HTERT RPE-1 (cell line): Measurements from ENCODE around the gene WNT7B.

Experiments
- in situ Hi-C: fragments of 300-500 bp; cut with MboI; formaldehyde crosslinking; loops from 4 replicates; pipeline ENCODE4 v1.14.3; 2020; ENCODE audit warnings: low sequenced_read_pairs

WNT7B gene

DNA sequence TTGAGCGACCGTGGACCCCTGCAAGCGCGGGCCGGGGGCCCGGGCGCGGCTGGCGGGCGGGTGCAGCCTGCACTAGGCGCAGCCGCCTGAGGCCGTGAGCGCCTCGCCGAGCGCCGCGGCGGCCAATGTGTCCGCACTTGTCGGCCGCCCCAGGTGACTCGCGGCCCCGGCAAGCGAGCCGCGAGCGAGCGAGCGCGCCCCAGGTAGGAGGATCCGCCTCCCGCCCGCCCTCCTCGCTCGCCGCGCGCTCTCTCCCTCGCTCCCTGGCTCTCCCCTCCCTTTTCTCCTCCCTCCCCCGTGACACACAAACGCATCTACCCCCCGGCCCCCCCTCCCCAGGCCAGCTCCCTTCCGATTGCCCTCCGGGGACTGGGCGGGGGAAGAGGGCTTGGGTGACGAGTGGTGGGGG lies at the start of gene WNT7B:
WNT7B (minus strand) TSS at position 160 of the 409 bp plus-strand sequence. CDS start 408 bp downstream, outside the sequence.
- in situ Hi-C loops: no loop called here

DNA sequence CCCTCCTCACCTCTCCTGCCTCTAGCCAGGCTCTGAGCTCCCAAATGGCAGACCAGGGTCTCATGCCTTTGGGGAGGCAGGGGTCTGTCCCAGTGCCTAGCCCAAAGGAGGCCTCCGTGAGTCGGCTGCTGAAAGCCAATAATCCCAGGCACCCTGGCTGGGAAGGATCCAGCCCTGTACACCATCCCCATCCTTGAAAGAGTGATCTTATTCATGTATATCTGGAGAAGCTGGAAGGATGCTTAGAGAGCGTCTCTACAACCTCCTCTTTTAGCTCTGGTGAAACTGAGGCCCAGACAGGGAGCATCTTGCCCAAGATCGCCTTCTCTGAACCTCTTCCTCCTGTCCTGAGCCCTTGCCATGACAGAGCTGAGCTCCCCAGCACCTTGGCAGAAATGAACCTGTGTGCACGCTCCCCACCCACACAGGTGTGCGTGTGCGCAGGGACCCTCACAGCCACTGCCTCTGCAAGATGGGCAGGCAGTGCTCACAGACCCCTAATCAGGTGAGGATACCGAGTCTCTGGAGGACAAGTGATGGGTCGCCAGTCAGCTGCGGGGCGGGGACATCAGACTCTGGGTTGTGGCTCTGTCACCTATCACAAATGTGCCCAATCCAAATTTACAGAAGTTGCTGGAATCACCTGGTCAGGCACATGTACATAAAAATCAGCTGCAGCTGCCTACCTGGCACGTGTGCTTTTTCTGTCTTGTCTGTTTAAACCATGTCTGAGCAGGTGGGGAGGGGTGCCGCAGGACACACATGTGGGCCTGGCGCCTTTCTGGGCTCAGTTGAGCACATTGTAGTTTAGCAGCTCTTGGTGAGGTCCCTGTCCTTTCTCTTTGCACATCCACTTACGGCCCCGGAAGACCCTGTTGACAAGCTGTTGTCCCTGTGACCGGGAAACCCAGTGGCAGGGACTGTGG lies 49.3 kb upstream of the WNT7B start:
- in situ Hi-C loops: no loop called here

DNA sequence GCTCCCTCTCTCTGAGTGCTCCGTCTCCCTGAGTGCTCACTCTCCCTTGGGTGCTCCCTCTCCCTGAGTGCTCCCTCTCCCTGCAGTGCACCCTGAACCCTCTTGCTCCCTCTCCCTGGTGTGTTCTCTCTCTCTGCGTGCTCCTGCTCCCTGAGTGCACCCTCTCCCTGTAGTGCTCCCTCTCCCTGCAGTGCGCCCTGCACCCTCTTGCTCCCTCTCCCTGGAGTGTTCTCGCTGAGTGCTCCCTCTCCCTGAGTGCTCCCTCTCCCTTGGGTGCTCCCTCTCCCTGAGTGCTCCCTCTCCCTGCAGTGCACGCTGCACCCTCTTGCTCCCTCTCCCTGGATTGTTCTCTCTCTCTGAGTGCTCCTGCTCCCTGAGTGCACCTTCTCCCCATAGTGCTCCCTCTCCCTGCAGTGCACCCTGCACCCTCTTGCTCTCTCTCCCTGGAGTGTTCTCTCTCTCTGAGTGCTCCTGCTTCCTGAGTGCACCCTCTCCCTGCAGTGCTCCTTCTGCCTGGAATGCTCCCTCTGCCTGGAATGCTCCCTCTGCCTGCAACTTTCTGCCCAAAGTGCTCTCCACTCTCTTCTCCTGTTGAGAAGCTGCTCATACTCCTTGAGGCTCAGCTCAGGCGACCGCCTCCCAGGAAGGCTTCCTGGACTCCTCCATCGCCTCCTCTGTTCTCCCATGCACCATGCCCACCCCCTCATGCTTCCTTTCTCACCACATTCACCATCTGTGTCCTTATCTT lies 48.4 kb upstream of the WNT7B start:
- in situ Hi-C loops: no loop called here

DNA sequence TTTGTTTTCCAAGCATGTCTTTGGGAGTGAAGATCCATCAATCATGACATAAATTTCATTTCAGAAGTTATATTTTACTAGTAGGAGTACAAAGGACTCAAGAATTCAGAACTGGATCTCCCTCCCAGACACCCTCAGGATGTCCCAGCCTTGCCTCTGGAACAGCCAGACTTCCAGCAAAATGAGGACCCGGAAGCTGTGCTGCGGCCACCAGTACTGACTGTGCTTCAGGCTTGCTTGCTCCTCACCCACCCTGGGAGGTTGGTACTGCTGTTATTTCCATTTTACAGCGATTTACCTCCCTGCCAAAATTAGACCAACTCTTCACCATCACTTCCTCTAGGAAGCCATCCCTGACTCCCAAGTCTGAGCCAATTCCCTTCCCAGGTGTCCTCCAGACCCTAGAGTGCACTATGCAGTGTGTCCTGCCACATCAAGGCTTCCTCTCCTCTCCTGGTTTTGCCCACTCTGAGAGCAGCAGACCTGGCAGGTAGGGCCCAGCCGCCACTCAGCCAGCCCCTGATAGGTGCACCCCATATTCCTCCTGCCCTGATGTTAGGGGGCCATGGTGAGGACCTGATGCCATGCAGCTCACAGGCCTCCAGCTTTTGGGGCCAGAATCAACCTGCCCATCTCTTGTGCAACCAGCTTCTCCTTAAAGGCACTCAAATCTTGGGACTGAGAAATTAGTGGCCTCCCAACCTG lies 47.3 kb upstream of the WNT7B start:
- in situ Hi-C loops: no loop called here

DNA sequence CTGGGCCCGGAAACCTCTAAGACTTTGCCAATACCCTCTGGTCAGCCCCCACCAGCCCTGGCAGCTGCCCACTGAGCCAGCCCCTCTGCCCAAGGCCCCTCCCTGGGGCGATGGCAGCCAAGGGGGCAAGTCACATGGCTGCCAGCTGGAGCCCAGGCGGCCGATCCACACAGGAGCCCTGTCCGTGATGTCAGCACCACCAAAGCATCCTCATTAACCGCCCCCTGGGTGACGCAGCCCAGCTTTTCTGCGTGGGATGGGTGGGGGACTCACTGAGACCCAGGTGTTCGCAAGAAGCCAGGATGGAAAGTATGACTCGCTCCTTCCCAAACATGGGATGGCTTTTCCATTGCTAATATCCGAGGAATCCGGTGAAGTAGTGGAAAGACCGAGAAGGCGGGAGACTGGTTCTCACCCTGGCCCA lies 46.6 kb upstream of the WNT7B start:
- in situ Hi-C loops: no loop called here

DNA sequence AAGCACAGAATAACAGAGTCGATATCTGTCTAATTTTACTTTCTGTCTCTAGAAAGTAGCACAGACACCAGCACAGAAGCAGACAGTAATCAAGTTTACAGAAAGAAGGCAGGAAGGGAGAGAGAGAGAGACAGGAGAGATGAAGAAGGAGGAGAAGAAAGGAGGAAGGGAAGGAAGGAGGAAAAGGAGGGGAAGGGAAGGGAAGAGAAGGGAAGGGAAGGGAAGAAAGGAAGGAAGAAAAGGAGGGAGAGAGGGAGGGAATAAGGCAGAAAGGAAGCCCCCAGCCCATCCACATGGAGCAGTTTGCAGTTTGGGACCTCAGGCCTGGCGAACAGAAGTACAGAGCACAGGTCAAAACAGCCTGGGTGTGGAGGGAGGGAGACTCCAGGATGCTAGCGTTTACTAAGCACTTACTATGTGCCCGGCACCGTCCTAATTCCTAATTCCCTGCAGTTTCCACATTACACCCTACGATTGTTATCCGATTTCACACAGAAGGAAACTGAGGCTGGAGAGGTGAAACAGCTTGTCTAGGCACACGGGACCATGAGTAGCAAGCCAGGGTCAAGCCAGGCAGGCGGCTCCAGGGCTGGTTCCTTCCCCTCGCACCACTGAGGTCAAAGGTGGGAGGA lies 46.0 kb upstream of the WNT7B start:
- in situ Hi-C loops: no loop called here

DNA sequence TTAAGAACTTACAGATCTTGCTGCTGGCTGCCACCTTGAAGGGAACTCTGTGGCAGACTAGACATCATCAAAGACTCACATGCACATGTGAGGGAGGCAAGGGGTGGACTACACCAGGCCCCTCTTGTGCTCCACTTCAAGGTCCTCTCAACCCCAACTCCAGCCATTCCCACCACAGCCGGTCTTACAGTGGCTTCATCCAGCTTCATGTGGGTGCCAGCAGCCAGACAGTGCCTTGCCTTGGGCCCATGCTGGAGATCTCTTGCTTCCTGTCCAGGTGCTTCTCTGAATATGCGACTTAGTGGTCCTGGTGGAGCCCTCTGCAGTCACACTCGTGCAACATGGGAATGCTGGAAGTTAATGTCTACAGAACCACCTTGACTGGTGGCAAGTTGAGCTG lies 44.6 kb upstream of the WNT7B start:
- in situ Hi-C loops: no loop called here

DNA sequence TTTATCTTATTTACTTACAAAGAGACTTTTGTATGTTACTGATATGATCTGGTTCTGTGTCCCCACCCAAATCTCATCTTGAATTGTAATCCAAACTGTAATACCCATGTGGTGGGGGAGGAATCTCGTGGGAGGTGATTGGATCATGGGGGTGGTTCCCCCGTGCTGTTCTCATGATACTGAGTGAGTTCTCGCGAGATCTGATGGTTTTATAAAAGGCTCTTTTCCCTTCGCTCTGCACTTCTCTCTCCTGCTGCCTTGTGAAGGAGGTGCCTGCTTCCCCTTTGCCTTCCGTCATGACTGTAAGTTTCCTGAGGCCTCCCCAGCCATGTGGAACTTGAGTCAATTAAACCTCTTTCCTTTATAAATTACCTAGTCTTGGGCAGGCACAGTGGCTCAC lies 42.4 kb upstream of the WNT7B start:
- in situ Hi-C loops: no loop called here

DNA sequence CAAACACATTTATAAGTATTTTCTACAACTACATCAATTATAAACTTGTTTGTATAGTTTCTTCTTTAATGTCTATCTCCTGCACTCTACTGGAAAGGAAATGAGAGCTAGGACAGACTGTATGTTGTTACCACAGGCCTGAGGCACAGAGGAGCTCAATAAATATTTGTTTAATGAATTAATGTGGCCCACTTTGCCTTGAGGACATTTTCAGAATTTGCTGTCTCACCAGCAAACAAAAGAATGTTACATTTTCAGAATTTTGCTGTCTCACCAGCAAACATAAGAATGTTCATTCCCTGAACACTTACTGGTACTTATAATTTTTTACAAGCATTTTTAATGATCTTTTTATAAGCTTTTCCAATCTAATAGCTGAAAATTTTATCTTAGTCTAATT lies 41.9 kb upstream of the WNT7B start:
- in situ Hi-C loops: no loop called here

DNA sequence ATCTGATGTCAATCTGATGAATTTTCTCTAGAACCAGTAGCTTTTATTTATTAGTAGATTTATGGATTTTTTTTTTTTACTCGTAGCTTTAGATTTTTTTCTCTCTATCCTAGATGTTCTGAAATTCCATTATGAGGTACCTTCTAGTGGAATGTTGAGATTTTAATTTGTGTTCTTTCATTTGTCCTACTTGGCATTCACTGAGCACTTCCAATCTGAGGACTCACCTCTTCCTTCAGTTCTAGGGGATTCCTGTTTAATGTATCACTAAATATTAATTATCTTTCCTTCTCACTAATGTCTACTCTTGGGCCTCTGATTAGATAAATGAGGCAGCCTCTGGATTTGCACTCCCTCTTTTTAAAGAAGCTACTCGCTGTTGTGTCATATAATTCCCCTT lies 40.2 kb upstream of the WNT7B start:
- in situ Hi-C loops: no loop called here

DNA sequence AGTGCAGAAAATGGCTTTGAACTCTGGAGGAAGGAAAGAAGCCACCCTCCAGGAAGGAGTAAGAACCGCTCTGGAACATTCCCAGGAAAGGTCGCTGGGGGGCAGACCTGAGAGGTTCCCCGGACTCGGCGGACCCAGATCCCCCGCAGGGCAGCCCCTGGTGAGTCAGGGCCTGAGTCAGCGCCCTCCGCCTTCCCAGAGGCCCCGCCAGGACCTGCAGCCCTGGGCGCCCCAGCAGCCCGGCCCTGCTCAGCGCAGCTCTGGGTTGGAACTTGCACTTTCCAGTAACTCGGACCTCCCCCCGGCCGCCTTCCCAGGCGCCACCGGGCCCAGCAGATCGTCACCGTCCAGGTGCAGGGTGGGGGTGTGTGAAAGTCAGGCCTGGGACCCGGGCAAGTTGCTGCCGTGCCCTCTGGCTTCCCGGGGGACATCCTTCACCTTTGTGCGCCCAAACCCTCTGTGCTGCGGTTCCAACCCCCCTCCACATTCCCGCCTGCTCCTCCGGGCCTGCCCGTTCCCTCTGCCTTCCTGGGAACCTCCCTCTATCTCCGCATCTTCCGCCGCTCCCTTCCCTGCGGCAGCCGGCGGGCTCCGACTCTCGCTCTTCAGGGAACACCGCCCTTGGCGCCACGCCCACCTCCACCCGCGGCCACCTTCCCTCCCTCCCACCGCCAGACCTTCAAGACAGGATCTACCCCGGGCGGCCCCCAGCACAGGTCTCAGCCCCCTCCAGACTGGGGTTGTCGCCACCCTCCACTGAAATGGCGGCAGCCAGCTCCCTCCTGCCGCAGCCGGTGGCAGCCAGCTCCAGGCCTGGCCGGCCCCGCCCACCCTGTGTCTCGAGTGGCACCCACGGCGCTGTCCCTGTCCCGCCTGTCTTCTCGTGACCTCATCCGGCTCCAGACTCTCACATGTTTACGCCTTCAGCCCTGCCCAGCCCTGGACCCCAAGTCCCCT lies 36.8 kb upstream of the WNT7B start:
- in situ Hi-C loops: no loop called here

DNA sequence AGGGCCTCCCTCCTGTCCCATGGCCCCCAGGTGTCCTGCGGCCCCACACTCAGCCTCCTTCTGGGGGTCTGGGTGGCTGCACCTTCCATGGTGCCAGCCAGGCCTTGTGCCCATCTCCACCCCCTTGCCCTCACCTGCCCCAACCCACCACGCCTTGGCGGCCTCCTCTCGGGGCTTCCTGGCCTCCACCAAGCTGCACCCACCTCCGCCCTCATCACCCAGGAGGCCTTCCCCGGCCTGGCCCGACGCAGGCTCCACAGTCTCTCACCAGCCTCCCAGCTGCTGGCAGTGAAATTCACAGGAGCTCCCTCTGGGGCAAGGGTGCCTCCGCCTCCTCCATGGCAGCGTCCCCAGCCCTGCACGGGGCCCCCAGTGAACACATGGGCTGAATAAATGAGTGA lies 35.9 kb upstream of the WNT7B start:
- in situ Hi-C loops: no loop called here

DNA sequence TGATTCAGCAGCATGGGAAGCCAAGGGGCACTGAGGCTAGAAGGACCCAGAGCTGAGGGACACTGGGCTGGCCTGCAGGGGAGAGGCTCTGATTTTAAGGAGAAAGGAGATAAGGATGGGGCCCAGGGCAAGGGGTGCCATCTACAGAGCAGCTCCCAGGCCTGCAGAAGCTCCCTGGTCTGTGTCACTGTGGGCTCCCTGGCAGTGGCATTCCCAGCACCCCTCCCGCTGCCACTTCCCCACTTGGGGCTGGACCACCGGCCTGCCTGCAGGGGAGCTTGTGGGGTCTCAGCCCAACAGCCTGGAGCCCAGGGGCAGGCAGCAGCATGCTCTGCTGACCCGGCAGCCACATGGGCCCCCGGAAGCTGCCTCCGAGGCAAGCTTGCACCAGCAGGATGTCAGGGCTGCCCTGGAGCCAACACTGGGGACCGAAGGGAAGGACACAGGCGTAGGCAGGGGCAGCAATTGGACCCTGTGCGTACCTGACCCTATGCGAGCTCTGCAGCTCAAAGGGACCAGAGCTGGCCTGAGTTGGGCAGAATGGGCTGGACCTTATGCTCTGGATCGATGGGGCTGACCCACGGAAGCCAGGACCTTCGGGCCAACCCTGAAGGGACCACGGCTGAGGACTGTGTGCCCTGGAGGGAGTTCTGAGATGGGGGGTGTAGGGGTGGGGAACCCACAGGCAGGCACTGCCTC lies 35.4 kb upstream of the WNT7B start:
- in situ Hi-C loops: no loop called here

DNA sequence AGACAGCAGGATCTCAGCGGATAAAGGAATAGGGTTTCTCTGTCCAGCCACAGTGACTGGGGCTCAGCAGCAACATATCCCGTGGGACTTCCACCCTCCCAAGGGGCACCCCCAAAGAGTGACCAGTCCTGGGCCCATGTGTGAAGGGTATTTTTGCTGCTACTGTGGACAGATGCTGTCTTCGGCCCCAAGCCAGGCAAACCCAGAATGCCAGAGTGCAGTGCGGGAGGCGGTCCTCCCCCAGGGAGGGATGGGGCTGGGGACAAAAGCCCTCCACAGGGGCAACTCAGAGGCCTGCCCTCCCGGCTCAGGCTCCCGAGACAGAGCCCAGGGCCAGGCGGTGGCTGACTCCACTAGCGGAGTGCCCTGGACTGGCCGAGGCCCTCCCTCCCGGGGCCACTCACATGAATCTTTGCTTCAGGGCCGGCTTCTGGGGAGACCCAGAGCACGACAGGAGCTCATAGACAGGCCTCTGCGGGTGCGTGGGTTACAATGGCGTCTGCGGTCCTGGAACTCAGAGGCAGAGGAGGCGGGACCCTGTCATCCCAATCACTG lies 34.7 kb upstream of the WNT7B start:
- in situ Hi-C loops: no loop called here

DNA sequence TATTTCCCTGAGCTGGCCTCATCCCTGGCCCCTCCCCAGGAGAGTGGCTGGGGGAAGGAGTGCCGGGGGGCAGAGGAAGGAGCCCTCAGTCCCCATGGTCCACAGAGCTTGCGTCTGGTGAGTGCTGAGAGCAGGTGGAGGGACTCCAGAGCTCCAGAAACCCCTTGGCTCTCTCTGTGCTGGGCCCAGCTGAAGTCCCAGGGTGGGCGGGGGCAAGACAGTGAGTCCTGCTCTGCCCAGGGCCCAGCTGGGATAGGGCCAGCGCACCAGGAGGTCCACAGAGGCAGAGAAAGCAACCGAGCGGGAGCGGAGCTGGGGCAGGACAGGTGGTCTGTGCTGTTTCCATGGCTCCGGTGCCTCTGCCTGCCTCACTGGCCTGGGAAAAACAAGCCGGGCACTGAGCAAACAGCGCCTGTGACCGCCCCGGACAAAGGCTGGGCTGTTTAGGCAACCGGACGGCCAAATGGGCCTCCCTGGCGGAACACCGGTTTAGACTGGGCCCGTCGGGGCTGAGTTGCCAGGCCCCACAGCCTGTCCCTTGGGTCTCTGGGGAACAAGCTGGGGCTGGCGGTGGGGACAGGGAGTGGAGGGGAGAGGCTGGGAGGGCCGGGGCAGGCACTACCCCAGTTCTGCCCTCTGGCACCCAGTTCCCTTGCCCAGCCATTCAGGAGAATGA lies 34.1 kb upstream of the WNT7B start:
- in situ Hi-C loops: no loop called here

DNA sequence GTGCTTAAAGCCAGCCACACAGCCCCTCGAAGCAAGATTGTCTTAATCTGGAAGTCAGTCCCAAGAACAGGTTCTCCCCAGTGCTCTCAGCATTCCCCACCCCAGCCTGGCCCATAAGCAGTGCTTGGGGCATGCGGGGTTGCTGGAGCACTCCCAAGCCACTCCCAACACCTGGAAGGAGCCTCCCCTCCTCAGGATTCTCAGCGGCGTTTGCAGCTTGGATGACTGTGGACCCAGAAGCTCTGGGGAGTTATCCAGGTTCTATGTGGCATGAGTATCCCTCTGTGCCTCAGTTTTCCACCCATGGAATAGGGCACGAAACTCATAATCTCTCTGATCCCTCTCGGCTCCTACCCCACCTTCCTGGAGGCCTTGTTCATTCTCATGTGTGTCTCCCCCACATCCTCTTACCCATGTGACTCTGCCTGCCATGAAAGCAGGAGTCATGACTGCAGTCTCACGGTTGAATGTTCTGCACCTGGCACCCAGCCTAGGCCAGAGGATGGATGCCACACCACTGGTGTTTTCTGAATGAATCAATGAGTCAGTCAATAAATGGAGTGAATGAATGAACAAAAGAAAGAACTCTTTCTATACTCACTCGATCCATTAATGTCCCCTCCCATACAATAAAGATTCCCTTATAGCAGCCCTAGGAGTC lies 33.4 kb upstream of the WNT7B start:
- in situ Hi-C loops: no loop called here

DNA sequence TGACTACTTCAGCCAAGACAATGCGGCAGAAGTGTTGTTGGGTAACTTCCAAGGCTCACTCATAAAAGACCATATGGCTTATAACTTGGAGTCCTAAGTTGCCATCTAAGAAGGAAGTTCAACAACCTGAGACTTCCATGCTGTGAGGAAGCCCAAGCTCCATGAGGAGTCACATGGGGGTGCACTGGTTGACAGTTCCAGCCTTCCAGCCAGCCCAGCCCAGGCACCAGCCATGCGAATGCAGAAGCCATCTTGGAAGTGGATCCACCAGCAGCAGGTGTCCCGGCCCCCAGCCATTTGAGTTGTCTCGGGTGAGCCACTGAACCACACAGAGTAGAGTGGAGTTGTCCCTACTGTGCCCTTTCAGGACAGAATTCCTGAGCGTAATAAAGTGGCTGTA lies 32.8 kb upstream of the WNT7B start:
- in situ Hi-C loops: no loop called here
